NCI-H446 treated with DMSO at 0.1 percent for 48 hours (cell line): ENCODE results near the gene DGUOK.
A peak's percentile ranks its signal among the peaks of the same experiment; 100 is the strongest.
"Not testable (repeated sequence)": the region's sequence is repeated elsewhere in the genome, so short reads cannot be mapped to it uniquely, and the experiment has no call there.

Source experiments
- DNase-seq: peaks from one replicate; lab custom pipeline; 2025; lab: John Stamatoyannopoulos, UW

DGUOK gene

DNA sequence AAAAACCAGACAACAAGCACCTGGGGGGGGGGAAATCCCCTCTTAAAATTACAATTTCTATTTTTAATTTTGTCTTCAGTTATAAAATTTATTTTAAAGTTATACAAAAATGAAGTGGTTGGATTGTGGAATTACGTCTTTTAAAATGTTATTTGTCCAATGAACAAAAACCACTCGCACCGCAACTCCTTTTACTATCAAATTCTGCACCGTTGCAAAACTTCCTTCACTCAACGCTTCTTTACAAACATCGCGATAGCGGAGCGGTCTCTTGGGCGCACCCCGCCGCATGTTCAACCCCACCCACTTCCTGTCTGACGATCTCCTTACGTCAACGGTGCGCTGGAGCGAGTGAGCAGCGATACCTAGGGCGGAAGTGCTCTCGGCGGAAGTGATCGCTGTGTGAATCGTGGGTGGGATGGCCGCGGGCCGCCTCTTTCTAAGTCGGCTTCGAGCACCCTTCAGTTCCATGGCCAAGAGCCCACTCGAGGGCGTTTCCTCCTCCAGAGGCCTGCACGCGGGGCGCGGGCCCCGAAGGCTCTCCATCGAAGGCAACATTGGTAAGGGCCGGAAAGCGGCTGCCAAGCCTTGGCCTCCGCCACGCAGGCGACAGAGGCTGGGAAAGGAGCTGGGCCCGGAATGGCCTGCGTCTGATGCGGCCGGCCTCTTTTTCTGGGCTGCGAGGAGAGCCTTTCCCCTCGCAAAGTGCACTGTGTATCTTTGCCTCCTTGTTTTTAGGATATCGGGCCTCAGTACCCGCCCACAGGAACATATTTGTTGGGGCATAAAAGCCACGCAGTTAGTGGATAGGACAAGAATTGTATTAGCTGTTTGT, at the start of gene DGUOK:
DGUOK (plus strand) TSS at position 388 of the 835 bp plus-strand sequence; CDS start at position 419, 31 bp downstream.
- peak; percentile 94 for DNase-seq

DNA sequence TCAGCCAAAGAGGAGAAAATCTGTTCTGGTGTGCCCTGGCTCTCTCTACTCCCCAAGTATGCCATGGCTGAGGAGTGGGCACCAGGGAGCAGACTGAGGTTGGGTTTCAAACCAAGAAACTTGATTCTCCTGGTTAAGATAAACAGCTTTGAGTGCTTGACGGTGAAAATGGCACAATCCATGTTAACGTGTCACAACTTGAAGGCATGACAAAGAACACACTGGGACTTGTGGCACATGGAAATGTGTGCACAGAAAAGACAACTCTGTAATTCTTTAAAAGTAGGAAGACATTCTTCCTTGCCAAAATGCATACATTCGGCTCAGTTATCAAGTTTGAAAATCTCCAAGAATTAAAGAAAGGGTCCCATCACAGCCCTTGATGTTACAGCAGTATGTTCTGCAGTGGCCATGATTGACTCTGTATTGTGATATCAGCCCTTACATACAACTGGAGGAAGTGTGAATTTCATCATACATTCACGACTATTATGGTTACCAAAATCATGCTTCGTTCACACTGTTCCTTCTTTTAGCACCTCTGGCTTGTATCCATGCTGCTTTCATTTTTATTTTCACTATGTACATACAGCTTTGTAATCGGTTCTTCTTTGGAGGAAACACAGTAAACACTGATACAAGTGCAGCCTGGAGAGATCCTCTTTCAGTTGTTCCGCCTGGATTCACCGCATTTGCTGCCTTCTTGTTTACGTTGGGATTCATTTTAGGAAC, 49.4 kb upstream of the DGUOK start:
- DNase-seq: no peak

DNA sequence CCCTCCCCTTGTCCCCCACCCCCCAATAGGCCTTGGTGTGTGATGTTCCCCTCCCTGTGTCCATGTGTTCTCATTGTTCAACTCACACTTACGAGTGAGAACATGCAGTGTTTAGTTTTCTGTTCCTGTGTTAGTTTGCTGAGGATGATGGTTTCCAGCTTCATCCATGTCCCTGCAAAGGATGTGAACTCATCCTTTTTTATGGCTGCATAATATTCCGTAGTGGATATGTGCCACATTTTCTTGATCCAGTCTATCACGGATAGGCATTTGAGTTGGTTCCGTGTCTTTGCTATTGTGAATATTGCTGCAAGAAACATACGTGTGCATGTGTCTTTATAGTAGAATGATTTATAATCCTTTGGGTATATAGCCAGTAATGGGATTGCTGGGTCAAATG, 48.7 kb upstream of the DGUOK start:
- not testable (repeated sequence) for DNase-seq

DNA sequence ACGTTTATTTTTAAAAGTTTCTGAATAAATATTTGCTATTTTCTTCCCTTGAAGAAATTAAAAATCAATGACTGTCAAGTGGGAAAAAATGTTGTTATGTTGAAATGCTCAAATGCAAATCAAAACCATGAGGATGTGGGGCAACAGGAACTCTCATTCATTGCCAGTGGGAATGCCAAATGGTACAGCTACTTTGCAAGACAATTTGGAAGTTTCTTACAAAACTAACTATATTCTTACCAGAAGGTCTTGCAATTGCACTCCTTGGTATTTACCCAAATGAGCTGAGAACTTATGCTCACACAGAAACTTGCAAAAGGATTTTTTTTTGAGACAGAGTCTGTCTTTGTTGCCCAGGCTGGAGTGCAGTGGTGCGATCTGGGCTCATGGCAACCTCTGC, 41.3 kb upstream of the DGUOK start:
- no peak for DNase-seq

DNA sequence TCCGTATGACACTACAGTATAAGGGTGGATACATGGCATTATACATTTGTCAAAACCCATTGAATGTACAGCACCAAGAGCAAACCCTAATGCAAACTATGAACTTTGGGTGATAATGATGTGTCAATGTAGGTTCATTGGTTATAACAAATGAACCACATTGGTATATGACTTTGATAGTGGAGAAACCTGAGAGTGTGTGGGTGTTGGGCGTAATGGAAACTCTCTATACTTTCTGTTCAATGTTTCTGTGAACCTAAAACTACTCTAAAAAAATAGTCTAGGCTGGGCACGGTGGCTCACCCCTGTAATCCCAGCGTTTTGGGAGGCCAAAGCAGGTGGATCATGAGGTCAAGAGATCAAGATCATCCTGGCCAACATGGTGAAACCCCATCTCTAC, 40.3 kb upstream of the DGUOK start:
- no peak for DNase-seq

DNA sequence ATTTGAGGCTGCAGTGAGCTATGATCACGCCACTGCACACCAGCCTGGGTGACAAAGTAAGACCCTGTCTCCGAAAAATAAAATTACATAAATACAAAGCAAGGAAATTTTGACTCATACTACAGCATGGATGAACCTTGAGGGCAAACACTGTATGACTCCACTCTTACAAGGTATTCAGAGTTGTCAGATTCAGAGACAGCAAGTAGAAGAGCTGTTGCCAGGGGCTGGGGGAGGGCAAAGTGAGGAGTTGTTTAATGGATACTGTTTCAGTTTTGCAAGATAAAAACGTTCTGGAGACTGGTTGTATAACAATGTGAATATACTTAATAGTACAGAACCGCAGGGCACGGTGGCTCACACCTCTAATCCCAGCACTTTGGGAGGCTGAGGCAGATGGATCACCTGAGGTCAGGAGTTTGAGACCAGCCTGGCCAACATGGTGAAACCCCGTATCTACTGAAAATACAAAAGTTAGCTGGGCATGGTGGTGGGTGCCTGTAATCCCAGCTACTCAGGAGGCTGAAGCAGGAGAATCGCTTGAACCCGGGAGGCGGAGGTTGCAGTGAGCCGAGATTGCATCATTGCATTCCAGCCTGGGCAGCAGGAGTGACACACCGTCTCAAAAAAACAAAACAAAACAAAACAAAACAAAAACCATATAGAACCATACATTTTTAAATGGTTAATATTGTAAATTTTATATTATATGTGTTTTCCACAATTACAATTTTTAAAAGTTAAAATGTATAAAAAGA, 38.9 kb upstream of the DGUOK start:
- DNase-seq: not testable (repeated sequence)

DNA sequence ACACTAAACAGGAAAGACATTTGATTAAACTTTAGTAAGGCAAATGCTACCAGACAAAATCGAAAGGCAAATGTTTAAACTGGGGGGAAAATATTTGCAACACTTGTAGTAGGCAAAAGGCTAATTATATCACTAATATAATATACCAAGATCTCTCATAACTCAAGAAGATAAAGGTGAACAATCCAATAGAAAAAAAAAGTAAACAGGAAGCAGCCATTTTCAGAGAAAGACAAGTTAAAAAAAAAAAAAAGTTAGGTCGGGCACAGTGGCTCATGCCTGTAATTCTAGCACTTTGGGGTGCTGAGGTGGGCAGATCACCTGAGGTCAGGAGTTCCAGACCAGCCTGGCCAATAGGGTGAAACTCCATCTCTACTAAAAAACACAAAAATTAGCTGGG, 38.3 kb upstream of the DGUOK start:
- DNase-seq: no peak

DNA sequence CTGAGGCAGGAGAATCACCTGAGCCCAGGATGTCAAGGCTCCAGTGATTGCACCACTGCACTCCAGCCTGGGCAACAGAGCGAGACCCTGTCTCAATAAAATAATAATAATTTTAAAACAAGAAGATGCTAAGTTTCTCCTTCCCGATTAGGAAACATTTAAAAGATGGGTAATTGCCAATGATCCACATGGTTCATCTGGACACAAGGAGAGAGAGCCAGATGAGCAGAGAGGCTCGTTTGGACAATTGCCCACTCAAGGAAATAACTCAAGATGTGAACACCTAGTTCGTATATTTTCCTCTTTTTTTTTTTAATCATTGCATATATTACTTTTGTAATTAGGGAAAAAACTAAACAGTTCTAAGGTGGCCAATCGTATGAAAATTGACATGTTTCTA, 37.5 kb upstream of the DGUOK start:
- no peak for DNase-seq

DNA sequence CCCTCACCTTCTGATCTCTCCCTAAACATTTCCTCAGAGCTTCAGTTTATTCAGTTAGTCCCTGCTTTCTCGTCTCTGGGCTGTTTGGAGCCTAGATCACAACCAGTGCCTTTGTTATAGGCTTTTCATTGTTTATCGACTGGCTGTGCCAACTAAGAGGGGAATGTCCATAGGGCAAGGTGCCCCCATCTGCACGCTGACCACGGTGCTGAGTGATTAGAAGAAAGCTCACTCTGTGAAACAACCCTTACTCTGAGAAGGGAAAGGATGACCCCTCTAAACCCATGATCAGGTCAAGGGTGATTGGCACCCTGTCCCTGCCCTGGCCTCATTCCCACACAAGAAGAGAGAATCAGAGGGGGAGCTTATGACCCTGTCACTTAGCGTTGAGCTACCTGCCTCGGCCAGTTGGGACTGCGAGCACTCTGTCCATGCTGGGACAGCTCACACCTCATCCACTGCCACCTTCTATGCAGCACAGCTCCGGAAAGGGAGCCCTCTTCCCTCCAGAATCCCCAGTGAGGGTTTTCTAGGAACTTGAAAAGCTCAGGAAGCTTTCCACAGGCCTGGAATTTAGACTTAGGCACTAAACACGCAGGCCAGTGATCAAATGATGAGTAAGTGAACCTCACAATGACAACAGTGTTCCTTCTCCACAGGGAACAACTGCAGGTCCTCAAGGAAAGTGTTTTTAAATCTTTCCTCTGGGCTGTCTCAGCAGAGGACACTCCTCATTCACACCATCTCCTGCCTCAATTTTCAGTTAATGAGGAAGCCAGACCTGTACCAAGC, 36.2 kb upstream of the DGUOK start:
- DNase-seq: no peak

DNA sequence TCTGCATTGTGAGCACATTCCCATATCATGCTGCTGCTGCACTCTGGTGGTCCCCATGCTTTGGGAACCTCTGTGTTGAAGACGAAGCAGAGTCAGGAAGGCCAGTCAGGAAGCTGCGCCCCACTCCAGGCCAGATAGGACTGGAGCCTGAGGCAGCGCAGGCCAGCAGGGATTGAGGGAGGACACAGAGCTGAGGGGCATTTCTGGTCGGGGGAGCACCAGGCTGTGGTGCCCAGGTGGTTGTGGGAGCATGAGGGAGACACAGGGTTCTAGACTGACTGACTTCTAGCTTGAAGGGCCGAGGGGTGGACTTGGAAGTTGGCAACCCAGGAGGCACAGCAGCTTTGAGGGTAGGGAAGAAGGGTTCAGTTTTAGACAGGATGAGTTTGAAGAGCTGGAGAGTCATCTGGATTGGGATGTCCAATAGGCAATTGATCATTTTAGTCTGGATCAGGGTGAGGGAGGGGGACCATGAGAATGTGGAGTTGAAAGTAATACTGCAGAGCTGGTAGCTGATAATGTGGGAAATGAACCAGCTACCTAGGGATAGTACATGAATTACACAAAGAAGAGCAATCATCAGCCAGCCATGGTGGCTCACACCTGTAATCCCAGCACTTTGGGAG, 35.3 kb upstream of the DGUOK start:
- no peak for DNase-seq

DNA sequence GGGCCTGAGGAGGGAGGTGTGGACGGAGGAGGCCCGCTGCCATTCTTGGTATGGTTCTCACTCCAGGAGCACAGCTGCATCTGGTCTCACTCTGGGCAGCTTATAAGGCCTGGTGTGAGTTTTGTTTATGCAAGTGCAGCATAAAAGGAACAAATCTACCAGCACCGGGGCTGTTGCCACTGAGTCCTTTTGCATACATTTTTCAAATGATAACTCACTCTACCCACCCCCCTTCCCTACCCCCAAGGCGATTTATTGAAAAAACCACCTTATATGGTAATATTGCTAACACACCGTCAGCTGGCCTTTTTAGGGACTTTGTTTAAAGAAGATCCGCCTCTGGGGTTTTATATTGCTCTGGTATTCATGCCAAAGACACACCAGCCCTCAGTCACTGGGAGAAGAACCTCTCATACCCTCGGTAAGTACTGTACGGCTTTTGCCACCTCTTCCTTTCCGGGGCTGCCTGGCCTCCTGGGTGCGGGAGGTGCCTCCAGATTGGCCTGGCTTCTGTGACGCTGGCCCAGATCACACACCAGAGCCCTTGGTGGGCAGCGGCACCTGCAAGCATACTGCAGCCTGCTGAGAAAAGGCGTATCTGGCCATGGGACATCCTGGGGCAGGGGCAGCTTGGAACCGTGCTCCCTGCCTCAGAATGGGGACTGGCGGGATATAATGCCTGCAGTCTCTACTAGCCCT, 33.9 kb upstream of the DGUOK start, which contains the start of gene ACTG2:
ACTG2 (plus strand) TSS at position 378 of the 699 bp plus-strand sequence. CDS start 8,304 bp downstream, outside the sequence.
- DNase-seq: no peak

DNA sequence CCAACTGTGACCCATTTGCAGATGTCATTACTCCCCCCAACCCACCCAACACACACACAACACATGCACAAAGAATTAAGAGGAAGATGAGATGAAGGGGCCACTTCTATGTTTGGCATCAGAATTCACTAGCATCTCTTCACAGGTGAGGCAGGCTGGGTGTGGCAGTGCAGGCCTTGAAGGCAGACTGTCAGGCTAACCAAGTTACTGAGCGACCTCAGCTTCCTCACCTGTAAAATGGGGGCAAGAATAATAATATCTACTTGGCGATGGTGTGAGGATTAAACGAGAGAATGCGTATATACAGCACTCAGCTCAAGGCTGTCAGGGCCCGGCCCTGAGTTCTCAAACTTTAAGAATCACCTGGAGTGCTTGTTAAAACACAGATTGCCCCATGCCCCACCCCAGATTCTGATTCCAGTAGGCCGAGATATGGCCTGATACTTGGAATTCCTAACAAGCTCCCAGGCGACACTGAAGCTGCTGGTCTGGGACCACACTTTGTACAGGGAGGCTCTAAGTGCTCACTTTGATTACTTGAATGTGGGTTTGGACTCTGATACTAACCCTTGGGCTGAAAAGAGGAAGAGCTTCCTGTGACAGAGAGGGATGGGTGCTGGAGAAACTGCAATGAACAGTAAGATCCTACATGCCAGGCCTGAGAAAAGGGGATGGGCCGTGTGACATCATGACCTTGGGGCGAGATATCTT, 32.8 kb upstream of the DGUOK start:
- no peak for DNase-seq

DNA sequence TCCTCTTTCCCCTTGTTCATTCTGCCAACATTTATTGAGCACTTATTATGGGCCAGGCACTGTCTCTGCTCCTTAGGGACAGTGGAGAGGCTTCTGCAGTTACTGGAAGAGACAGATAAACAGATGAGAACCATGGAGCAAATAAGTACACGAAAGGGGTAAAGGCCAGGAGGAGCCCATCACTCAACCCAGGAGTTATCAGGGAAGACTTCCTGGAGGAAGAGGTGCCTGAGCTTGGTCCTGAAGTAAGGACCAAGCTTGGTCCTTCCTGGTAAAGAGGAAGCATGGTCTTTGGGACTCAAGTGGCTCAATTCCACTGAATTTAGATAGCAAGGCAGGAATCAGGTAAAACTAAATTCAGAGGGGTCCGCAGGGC, 32.2 kb upstream of the DGUOK start:
- DNase-seq: no peak

DNA sequence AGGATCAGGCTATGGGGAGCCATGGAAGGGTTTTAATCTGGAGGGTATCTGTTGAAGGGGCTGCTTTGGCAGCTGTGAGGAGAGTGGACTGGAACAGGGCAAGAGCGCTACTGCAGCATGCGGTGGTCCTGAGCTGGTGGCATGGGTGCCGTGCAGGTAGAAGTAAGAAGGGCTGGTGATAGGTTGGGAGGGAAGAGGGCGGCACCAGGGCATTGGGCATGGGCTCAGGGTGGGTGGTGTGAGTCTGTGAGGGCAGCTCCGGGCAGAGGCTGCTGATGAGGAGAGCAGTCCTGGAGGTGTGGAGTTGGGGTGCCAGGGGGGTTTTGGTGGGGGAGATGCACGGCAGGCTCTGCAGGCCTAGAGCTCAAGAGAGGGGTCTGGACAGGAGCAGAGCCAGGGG, 31.8 kb upstream of the DGUOK start:
- no peak for DNase-seq

DNA sequence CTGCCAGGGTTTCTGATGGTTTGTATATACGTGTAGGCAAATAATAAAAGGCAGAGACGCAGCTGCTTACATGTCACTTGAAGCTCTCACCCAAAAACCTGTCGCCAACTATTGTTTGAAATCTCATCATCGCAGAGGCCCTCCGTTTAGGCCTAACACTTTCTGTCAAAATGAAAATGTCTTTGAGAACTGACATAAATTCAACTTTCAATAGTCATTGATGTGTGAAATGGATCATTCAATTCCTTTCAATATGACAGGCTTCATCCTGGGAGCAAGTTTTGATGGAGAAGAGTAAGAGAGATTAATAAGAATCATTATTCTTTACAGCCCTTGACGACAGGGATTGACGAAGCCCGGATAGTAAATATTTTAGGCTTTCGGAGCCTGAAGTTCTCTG, 31.2 kb upstream of the DGUOK start:
- no peak for DNase-seq

DNA sequence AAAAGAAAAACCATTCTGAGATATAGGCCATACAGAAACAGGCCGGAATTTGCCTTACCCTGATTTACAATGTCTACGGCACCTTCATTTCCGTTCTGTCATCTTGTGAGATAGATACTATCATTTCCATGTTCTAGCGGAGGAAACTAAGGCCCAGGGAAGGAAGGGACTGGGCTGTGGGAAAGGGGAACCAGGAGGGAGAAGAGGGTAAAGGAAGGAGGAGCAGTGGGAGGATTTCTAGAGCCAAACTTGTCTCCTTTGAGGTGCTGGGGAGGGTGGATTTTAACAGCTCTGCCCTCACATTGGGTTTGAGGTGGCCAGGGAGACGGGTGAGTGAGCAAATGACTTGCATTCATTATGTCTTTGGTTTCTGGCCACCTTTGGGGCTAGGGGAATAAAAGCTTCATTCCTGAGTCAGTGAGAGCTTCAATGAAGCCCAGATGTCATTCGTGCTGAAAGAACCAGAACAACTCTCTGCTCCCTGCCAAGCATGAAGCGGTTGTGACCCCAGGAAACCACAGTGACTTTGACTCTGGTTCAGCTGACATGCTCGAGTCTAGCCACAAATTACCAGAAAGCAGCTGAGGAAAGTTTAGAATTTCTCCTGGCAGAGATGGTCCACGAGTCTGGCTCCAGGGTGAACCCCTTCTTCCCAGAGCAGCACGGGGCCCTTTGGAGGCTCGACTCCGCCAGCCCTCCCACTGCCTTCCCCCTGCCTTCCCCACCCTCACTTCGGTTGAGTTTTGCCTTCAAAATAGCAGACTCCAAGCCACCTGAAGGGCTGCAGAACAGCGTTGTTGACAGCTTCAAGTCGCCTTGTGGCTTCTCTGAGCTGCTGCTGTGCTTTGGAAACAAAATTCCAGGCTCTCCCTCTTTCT, 30.1 kb upstream of the DGUOK start:
- DNase-seq: no peak

DNA sequence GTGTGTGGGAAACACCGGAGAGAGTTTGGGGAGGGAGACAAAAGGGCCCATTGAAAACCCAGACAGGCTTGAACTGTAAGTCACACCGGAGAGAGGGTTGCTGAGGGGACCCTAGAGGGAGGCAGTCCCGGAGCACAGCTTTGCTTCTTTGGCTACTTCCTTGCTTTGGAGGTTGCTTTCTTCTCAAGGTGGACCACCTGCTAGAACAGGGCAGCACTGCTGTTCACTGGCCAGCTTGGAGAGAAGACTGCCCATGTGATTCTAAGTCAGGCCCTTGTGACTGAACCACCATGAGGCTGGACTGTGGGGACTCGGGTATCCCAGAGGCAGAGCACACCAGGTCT, 29.5 kb upstream of the DGUOK start:
- DNase-seq: no peak

DNA sequence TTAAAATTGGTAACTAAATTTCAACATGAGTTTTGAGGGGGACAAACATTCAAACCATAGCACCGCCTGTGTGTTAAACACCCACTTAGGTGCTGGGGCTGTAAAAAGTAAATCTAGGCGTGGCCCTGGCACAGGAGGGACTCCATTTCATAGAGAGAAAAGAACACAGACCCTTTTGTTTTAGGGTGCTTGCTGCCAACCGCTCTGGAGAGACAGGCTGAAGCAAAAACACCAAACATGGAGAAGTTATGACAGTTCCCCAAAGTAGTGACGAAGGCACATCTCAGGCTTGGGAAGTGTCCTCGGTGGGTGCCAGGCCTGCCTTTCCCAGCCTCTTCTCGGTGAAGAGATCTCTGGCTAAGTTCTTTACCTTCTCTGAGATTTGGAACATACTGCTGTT, 28.7 kb upstream of the DGUOK start:
- no peak for DNase-seq

DNA sequence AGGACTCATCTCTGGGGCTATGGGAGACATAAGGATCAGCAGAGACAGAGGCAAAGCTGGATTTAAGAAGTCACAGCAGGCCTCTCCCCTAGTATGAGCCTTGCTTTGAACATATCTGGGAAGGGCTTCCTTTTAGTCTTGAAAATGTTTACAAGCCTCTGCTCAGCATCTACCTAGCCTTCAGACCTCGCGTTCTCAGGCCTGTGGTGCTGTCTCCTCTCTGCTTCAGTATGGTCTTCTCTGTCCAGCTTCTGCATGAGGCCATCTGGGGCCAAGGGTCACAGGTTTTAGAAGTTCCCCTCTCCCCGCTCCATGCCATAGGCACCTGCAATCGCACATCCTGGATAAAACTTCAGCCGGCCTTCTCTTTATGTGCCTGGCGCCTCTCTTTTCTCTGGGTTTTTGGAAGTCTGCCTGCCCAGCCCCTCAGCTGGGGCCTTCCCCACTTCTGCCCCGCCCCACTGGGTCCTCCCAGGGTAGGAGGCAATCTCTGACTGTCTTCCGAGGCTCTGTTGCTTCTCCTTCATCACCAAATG, 26.8 kb upstream of the DGUOK start:
- no peak for DNase-seq
